GM21723 (cell line): Measurements from ENCODE around the gene NCOA4.
"Not testable (repeated sequence)": the region's sequence is repeated elsewhere in the genome, so short reads cannot be mapped to it uniquely, and the experiment has no call there.

Experiments
- ATAC-seq: cut with Tn5 transposase; IDR thresholded peaks from one replicate; pipeline ENCODE4 v1.9.1; 2021; ENCODE audit warnings: mild to moderate bottlenecking, moderate library complexity; ENCODE audit not compliant: unreplicated experiment

Gene NCOA4

GRCh38 chr10:46030091-46030937 lies at the start of gene NCOA4:
NCOA4 (minus strand) TSS chr10:46030623; CDS start chr10:46016680, 13,943 bp downstream.
- ATAC-seq, result peak; percentile 97

GRCh38 chr10:46079831-46080585 lies 49.6 kb upstream of the NCOA4 start:
- no peak for ATAC-seq

DNA sequence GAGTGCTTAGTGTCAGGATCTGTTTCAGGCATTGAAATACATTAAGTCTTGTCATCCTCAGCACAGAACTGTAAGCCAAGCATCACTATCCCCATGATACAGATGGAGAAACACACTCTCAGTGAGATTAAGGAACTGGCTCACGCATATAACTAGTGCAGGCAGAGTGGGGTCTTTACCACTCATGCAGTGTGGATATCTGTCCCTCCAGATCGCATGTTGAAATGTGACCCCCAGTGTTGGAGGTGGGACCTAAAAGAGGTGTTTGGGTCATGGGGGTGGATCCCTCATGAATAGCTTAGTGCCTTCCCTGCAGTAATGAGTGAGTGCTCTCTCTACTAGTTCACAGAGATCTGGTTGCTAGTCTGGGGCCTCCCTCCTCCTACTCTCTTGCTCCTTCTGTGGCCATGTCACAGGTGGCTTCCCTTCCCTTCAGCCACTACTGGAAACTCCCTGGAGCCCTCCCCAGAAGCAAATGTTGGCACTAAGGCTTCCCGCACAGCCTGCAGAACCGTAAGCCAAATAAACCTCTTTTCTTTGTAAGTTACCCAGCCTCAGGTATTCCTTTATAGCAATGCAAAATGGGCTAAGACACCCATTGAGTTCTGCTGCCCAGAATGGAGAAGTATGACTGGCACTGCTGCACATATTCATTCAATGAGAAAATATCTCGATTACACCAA lies 47.4 kb upstream of the NCOA4 start:
- ATAC-seq, result no peak

DNA sequence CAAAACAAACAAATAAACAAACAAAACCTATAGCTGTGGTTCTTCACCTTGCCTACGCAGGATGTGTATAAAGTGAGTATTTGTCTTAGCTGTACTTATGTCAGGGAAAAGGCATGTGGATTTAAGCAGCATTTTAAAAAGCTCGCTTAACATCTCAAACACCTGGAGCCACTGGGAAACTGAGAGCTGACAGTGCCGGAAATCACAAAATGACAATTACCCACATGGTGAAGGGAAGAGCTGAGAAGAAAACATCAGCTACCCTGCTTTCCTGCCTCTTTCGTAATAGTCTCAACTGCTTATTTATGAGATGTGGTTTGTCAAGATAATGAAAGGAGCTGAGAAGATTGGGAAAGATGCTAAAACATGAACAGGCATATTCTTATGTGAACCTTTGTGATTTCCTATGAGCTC lies 46.7 kb upstream of the NCOA4 start:
- no peak for ATAC-seq

DNA sequence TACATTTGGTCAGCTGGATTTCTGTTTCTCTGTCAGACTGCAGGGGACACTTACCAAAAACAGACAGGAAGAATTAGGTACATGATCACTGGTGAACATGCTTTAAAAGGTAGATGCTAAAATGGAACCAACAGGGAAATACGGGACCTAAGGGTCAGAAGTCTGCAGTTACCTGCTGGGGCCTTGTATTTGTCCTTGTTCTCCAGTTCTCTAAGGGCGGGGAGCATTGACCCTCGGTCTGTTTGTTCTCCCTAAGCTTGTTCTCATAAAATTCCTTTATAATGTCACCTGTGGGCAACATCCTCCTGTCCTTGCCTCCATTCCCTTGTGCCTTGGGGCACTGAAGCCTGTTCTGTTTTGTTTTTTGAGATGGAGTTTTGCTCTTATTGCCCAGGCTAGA lies 45.4 kb upstream of the NCOA4 start:
- ATAC-seq, result no peak

- ATAC-seq, result no peak
Observed at GRCh38 chr10:46074196-46074946, 43.9 kb upstream of the NCOA4 start.

- no peak for ATAC-seq
Observed at GRCh38 chr10:46073564-46073963, 43.1 kb upstream of the NCOA4 start.

- no peak for ATAC-seq
Observed at GRCh38 chr10:46070749-46071148, 40.3 kb upstream of the NCOA4 start.

GRCh38 chr10:46069771-46070463 lies 39.5 kb upstream of the NCOA4 start:
- ATAC-seq, result no peak

DNA sequence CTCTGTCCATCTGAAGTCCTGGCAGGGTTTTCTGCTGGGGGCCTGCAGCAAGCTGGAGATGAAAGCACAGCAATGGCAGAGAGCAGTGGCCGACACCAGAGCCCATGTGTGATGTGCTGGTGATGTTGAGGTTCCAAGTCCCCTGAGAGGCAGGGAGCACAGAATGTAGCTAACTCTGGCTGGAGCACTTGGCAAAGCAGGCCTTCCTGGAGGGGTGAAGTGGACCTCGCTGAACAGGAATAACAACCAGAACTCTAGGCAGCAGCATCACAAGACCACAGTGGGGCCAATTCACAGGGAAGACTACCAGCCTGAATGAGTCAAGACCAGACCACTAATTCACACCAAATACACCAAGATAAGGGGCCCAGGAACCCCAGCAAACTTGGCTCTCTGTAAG lies 38.5 kb upstream of the NCOA4 start:
- ATAC-seq, result no peak

- ATAC-seq, result no peak
Observed at GRCh38 chr10:46068117-46068516, 37.7 kb upstream of the NCOA4 start.

DNA sequence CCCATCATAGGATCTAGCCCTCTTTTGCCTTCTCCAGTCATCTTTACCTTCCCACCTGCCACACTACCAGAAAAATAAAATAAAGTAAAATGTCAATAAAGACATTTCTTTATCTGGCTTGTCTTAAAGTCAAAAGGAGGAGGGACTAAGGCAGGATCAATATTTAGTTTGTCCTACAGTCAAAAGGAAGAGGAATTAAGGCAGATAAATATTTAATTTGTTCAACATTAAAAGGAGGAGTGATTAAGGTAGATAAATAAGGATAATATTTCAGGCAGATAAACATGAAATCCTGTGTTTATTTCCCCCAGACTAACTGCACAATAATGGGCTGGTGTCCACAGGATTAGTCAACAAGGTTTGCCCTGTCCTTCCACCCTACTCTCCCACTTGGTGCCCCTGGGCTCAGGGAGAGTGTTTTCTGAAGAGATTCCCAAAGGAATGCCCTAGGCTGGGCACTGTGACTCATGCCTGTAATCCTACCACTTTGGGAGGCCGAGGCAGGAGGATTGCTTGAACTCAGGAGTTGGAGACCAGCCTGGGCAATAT lies 33.9 kb upstream of the NCOA4 start:
- ATAC-seq, result no peak

- ATAC-seq, result no peak
Observed at GRCh38 chr10:46062723-46063428, 32.5 kb upstream of the NCOA4 start.

GRCh38 chr10:46060706-46061105 lies 30.3 kb upstream of the NCOA4 start:
- no peak for ATAC-seq

GRCh38 chr10:46057927-46058326 lies 27.5 kb upstream of the NCOA4 start:
- ATAC-seq, result not testable (repeated sequence)

DNA sequence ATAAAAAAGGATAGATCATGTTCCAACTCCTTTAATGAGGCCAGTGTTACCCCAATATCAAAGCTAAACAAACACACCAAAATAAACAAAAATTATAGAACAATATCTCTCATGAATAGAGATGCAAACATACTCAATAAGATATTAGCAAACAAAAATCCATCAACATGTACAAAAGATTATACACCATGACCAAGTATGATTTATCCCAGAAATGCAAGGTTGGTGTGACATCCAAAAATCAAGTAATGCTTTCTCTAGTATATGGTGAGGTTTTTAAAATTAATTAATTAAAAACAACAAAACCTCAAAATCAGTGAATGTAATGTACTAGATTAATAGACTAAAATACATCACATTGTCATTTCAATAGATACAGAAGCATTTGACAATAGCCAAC lies 26.6 kb upstream of the NCOA4 start:
- no peak for ATAC-seq

DNA sequence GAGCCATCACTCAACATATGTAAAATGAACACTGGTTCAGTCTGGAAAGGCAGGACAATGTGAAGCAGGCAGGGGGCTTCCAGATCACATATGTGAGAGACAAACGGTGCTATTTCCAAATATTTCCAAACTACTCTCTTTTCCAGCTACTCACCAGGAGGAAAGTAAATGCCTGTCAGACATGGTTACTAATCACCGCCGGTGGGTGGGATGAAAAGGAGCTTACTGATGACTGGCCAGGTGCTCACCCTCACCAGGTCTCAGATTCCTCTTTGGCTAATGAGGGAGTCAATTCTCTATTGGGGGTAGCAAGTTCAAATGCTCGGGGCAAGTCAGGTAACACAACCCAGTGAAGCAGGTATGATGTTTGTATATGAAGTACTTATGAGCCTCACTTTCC lies 25.3 kb upstream of the NCOA4 start:
- no peak for ATAC-seq

DNA sequence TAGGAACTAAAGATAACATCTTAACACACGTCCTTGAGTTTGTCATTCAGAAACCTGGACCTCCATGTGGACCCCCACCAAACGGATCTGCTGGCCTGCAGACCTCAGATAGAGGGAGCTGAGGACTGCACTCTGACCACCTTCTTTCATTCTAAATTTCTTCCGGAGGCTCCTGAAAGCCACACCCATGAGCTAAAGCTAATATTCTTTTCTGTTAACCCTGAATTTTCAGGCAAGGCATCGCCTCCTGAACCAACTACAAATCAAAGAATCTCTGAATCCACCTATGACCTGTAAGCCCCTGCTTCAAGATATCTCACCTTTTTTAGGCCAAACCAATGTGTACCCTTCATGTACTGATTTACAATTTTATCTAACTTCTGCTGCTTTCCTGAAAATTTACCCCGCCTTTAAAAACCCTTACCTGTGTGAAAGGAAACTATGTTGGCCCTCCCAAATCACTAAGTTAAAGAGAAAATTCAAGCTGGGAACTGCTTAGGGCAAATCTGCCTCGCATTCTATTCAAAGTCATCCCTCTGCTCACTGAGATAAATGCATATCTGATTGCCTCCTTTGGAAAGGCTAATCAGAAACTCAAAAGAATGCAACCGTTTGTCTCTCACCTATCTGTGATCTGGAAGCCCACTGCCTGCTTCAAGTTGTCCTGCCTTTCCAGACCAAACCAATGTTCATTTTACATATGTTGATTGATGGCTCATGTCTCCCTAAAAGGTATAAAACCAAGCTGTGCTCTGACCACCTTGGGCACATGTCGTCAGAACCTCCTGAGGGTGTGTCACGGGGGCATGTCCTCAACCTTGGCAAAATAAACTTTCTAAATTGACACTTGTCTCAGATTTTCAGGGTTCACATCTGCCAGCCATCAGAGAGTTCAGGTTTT lies 23.4 kb upstream of the NCOA4 start:
- no peak for ATAC-seq
